ENCODE measurements around the gene MDN1. TPM values are rescaled to one million over a fixed set of nuclear protein-coding genes. Genes with fewer than 3 reads are reported as not detected.
"Not testable (repeated sequence)": the region's sequence is repeated elsewhere in the genome, so short reads cannot be mapped to it uniquely, and the experiment has no call there.

The MDN1 gene
- total RNA-seq, 4 donors from 2014 or later = 13.1 to 44.6 (median 20.8) TPM

DNA sequence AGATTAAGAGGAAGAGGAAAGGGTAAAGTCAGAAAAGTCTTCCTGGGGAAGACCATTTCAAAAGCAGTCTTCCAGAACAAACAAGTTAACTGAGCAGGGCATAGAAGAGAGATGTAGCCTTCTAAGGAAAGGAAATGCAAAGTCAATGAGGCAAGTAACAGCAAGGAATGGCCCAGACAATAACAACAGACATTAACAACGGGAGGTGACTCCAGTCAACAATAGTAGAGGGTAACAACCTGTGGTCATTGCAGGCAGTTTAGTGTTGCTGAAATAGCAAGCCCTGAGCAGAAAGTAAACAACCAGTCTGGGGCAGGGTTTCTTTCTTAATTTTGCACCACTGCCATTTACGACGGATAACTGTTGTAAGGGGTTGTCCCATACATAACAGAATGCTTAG, 2.1 kb downstream of the MDN1 start:
- Histone ChIP-seq H3K36me3 (no peaks in the 10 kb centered on the region), H3K27ac (no peak overlapping the region), H3K27me3 (no peaks in the 10 kb centered on the region), H3K4me1 (peaks cover 16 to 32% (median 17%) of the 10 kb centered on the region in 3 donors), H3K9me3 (no peaks in the 10 kb centered on the region), H3K4me3 (no peak overlapping the region)
- no peak for DNase-seq
- 63 to 75% methylated on average over 3 of the region's 3 CpGs for WGBS, 2 donors
- TF ChIP-seq, protein P1, sequence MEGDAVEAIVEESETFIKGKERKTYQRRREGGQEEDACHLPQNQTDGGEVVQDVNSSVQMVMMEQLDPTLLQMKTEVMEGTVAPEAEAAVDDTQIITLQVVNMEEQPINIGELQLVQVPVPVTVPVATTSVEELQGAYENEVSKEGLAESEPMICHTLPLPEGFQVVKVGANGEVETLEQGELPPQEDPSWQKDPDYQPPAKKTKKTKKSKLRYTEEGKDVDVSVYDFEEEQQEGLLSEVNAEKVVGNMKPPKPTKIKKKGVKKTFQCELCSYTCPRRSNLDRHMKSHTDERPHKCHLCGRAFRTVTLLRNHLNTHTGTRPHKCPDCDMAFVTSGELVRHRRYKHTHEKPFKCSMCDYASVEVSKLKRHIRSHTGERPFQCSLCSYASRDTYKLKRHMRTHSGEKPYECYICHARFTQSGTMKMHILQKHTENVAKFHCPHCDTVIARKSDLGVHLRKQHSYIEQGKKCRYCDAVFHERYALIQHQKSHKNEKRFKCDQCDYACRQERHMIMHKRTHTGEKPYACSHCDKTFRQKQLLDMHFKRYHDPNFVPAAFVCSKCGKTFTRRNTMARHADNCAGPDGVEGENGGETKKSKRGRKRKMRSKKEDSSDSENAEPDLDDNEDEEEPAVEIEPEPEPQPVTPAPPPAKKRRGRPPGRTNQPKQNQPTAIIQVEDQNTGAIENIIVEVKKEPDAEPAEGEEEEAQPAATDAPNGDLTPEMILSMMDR (IDR thresholded peaks at IDR 0.05) = no peak
- TF ChIP-seq POLR2A (IDR thresholded peaks at IDR 0.05) = no peak
- intact Hi-C loops (cut with DNase I) = no loop called here

DNA sequence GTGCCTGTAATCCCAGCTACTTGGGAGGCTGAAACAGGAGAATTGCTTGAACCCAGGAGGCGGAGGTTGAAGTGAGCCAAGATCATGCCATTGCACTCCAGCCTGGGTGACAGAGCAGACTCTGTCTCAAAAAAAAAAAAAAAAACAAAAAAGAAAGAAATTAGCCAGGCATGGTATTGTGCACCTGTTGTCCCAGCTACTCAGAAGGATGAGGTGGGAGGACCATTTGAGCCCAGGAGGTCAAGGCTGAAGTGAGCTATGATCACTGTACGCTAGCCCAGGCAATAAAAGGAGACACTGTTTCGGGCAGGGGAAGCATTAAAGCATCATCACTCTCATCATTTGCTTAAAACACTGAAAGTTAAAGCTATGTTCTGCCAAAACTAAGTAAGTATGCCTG, 6.2 kb downstream of the MDN1 start:
- H3K27me3 ChIP-seq; H3K27ac ChIP-seq; H3K9me3 ChIP-seq; H3K36me3 ChIP-seq; H3K4me3 ChIP-seq; intact Hi-C loops (cut with DNase I); DNase-seq: not testable (repeated sequence)
- H3K4me1 ChIP-seq = peaks cover 6 to 17% (median 9%) of the 10 kb centered on the region in 3 donors
- WGBS, 2 donors = 88% methylated on average over 2 to 3 of the region's 3 CpGs

DNA sequence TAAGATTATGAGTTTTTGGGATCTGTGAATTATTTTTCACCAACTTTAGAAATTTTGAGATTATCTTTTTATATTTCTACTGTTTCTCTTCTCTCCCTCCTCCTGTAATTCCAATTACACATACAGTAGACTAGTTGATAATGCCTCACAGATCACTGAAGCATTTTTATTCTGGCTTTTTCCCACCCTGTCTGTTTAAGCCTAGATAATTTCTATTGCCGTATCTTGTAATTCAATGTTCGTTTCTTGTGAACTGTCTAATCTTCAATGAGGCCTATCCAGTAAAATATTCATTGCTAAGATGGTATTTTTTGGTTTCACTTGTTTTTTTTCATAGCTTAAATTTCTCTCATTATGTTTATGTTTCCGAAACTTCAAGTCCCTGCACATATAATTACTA, 12.0 kb downstream of the MDN1 start:
- no peak for DNase-seq
- no peaks in the 10 kb centered on the region for H3K4me1 ChIP-seq
- TF ChIP-seq, protein P1 (IDR thresholded peaks at IDR 0.05) = no peak
- no peak for TF ChIP-seq POLR2A (IDR thresholded peaks at IDR 0.05)
- no peak overlapping the region for H3K4me3 ChIP-seq
- intact Hi-C loops (cut with DNase I) = no loop called here
- H3K27ac ChIP-seq = no peak overlapping the region
- no peaks in the 10 kb centered on the region for H3K9me3 ChIP-seq
- WGBS, 2 donors = 93 to 98% methylated on average over 3 of the region's 3 CpGs
- H3K36me3 ChIP-seq = peaks cover 0 to 7% (median 0%) of the 10 kb centered on the region in 3 donors
- H3K27me3 ChIP-seq = no peaks in the 10 kb centered on the region

DNA sequence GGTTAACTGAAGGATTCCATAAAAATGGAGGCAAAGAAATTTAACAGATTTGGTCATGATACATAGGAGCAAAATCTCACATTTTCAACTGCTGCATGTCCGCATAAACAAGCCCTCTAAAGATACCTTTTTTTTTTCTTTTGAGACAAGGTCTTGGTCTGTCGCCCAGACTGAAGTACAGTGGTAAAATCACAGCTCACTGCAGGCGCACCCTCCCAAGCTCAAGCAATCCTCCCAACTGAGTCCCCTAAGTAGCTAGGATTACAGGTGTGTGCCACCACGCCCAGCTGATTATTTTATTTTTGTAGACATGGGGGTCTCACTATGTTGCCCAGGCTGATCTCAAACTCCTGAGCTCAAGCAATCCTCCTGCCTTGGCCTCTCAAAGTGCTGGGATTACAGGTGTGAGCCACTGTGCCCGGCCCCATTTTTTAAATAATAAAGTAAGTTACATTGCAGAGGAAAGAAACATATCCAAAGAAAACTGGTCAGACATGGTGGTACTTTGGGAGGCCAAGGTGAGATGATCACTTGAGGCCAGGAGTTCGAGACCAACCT, 13.7 kb downstream of the MDN1 start:
- TF ChIP-seq, protein P1 (IDR thresholded peaks at IDR 0.05) = no peak
- TF ChIP-seq POLR2A (IDR thresholded peaks at IDR 0.05) = no peak
- WGBS, 2 donors = 92 to 93% methylated on average over 5 to 6 of the region's 6 CpGs
- Histone ChIP-seq H3K36me3 (peaks cover 0 to 24% (median 4%) of the 10 kb centered on the region in 3 donors), H3K4me3 (no peak overlapping the region), H3K27me3 (no peaks in the 10 kb centered on the region), H3K9me3 (no peaks in the 10 kb centered on the region), H3K27ac (no peak overlapping the region), H3K4me1 (no peaks in the 10 kb centered on the region)
- intact Hi-C loops (cut with DNase I) = no loop called here
- no peak for DNase-seq

DNA sequence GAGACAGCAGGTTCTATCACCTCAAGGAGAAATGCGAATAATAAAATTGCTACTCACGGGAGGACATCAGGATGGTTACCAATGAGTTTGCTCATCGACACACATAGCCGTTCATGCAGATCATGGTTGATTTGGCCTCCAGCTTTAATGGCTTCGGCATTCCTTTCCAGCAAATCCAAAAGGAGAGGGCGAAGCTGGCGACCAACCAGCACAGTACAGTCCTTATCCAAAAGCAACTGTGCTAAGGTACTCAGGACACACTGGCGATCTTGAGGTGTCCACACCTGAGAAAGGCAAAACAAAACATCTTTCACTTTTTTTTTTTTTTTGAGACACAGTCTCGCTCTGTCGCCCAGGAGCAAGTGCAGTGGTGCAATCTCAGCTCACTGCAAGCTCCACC, 16.3 kb downstream of the MDN1 start:
- Histone ChIP-seq H3K4me1 (no peaks in the 10 kb centered on the region), H3K9me3 (no peaks in the 10 kb centered on the region), H3K36me3 (peaks cover 0 to 50% (median 4%) of the 10 kb centered on the region in 3 donors), H3K4me3 (no peak overlapping the region), H3K27ac (no peak overlapping the region), H3K27me3 (no peaks in the 10 kb centered on the region)
- intact Hi-C loops (cut with DNase I) = no loop called here
- DNase-seq = no peak
- TF ChIP-seq POLR2A (IDR thresholded peaks at IDR 0.05) = no peak
- TF ChIP-seq, protein P1 (IDR thresholded peaks at IDR 0.05) = no peak
- 88% methylated on average over 8 to 9 of the region's 10 CpGs for WGBS, 2 donors

DNA sequence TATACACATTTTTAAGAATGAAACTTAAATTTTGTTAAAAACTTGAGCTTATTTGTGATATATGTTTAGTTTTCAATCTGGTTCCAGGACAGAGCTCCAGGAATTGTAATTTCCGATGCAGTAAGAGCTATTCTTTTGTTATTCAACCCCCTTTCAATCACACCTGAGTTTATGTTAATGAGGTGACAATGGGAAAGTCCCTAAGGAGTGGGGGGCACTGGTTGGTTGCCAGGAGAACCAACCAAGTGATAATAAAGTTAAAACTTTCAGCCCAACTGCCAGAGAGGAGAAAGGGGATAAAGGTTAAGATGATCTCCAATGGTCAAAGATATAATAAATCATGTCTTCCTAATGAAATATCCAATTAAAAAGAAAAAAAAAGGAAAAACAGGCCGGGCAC, 19.8 kb downstream of the MDN1 start:
- Histone ChIP-seq H3K27me3 (no peaks in the 10 kb centered on the region), H3K36me3 (peaks cover 0 to 79% (median 4%) of the 10 kb centered on the region in 3 donors), H3K27ac (no peak overlapping the region), H3K4me3 (no peak overlapping the region), H3K4me1 (no peaks in the 10 kb centered on the region), H3K9me3 (no peaks in the 10 kb centered on the region)
- intact Hi-C loops (cut with DNase I) = no loop called here
- no peak for DNase-seq
- 81 to 89% methylated on average over 2 of the region's 2 CpGs for WGBS, 2 donors
- TF ChIP-seq POLR2A (IDR thresholded peaks at IDR 0.05) = no peak
- TF ChIP-seq, protein P1 (IDR thresholded peaks at IDR 0.05) = no peak
